GM18951 (cell line): ENCODE data around the gene HS3ST4.

Experiments
- POLR2A ChIP-seq: IDR thresholded peaks from 4 replicates; pipeline ENCODE4 v1.6.1; 2011; ENCODE audit warnings: mild to moderate bottlenecking; ENCODE audit not compliant: insufficient read length, insufficient read depth; ENCODE audit errors: extremely low read depth
- in situ Hi-C: fragments of 300-500 bp; cut with MboI; formaldehyde crosslinking; loops from one replicate; pipeline ENCODE4 v1.12.0; 2022; ENCODE audit warnings: low sequenced_read_pairs, mixed read lengths, inconsistent platforms; ENCODE audit not compliant: unreplicated experiment

Gene HS3ST4

DNA sequence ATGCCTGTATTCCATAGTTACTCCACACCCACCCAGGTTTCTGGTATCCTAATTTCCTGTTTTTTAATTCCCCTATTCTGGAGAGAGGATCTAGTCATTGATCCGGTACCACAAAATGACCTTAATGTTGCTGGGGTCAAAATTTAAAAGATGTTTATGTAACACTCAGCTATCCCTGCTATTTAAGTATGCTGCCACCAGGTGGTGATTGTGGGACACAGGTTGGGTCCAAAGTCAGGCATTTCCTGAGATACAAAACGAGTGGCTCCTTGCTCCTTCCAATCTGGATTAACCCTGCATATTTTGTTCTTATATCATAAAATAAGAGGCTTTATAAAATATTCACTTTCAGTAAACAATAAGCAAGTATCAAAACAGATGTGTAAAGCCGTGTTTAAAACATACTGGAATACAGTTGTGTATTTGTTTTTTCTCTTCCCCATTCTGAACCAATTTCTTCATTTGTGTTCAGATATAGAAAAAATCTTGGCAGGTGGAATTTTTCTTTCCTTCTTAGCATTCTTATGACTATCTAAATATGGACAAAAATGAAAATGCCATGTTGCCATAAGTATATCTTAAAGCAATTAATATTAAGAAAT is 16.3 kb downstream of the HS3ST4 start:
- no peak for TF ChIP-seq POLR2A
- in situ Hi-C loops: no loop called here

DNA sequence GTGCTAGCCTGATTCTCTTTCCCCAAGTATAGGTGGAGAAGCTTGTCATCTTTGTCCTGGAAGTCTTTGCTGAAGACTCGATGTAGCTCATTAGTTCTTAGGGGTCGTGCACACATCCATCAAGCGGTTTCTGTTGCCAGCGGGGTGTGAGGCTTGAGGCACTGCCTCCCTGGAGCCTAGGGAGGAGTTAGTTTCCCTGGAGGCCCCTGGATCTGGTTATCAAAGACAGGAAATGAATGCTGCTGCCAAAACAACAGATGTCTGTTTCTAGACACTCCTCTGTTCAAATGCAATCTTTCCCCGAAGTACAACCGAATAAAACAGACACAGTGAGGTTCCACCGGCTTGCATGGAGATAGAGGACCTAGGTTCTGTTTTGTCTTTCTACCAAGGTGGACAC is 17.5 kb downstream of the HS3ST4 start:
- in situ Hi-C loops: no loop called here
- TF ChIP-seq POLR2A: no peak

DNA sequence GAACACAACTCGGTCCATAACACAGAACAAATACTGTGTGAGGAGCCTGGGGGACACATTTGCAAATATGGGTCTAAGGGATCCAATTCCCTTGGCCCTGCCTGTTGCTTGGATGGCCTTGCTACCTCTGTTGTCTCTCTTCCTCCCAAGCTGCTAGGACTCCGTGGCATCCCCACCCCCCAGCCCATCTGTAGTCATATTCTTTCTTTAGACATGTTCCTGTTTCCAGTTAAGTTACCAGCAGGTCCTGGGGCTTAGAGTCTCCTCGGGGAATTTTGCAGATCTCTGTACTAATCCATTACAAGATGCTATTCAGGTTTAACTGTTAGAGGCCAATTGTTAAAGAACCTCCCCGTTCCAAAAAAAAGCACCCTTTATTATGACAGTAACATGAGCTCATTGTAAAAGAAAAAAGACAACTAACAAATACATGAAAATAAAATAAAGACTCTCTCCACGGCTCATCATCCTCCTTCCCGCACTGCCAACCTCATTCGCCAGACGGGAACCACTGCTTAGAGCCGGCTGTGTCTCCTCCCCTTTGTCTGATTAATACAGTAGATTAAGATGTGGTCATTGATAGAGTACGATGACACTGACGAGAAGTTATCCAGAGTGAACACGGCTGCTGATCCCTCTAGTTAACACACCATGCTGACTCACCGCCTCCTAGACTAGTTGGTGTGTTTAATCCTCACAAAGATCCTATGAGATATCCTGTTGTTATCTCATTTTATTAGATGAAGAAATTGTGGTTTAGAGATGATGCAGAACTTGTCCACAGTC is 22.2 kb downstream of the HS3ST4 start:
- no peak for TF ChIP-seq POLR2A
- in situ Hi-C loops: no loop called here

- TF ChIP-seq POLR2A: no peak
- in situ Hi-C loops: no loop called here
Observed at GRCh38 chr16:25716186-25716585, 24.4 kb downstream of the HS3ST4 start.

DNA sequence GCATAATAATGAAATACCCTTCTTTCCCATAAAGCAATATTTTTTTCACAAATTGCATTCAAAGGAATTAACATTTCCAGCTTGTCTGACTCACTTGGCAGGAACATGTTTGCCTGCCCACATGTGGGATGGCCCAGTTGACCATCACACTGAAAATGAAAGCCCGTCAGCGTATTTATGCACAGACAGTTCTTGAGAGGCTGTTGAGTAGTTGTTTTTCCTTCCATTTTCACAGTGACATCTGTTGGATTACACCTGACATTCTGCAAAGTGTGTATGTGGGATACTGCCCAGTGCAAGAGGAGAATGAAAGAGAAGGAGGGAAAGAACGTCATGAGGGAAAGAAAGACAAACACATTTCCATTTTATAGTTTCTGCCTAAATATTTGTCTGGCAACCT is 29.7 kb downstream of the HS3ST4 start:
- no peak for TF ChIP-seq POLR2A
- in situ Hi-C loops: no loop called here

- in situ Hi-C loops: no loop called here
- no peak for TF ChIP-seq POLR2A
Observed at GRCh38 chr16:25726430-25727098, 34.8 kb downstream of the HS3ST4 start.

DNA sequence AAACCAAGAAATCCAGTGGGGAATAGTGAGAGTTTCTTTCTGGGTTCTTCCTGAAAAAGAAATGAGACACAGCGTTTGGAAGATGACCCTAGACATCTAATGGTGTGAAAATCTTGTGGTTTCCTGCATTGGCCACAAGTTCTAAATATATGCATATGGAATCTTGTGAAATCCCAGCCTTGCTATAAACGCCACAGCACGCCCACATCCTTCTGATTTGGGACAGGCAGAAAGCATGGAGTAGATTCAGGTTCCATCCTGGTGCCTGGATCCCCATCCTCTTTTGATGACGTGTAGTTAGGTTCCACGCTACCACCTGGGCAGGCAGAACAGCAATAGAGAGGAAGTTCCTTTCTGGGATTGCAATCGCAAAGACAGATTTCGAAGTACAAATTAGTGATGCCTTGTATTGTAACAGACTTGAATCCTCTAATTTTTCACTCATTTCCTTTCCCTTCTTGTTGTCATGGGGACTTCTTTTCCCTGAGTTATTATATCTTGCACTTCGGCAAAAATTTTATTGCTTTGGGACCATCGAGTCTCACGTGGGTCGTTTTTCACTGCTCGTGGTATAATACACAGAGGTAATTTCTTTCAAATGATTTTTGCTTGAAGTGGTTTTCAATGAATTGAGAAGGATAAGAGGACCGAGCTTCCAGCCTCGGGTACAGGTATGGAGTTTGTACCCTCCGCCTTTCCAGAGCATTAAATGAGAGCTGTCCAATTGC is 37.6 kb downstream of the HS3ST4 start:
- in situ Hi-C loops: no loop called here
- TF ChIP-seq POLR2A: no peak

- in situ Hi-C loops: no loop called here
- TF ChIP-seq POLR2A: no peak
Observed at GRCh38 chr16:25730396-25730795, 38.6 kb downstream of the HS3ST4 start.

- TF ChIP-seq POLR2A: no peak
- in situ Hi-C loops: no loop called here
Observed at GRCh38 chr16:25734430-25735385, 42.9 kb downstream of the HS3ST4 start.

DNA sequence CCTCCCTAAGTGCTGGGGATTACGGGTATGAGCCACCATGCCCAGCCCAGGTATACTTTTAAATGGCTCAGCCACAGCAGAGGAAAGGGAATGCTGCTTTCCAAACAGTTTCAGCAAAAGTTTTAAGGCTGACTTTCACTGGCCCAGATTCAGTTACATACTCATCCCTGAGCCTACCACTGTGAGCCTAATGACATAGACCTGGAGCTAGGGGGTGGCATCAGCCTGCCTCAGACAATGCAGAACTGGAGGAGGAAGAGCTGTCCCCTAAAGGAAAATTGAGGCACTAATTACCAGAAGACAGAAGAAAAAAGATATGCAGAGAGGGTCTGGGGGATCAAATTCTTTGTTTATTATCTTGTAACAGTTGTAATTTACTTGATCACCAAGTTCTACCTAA is 43.9 kb downstream of the HS3ST4 start:
- in situ Hi-C loops: no loop called here
- no peak for TF ChIP-seq POLR2A

DNA sequence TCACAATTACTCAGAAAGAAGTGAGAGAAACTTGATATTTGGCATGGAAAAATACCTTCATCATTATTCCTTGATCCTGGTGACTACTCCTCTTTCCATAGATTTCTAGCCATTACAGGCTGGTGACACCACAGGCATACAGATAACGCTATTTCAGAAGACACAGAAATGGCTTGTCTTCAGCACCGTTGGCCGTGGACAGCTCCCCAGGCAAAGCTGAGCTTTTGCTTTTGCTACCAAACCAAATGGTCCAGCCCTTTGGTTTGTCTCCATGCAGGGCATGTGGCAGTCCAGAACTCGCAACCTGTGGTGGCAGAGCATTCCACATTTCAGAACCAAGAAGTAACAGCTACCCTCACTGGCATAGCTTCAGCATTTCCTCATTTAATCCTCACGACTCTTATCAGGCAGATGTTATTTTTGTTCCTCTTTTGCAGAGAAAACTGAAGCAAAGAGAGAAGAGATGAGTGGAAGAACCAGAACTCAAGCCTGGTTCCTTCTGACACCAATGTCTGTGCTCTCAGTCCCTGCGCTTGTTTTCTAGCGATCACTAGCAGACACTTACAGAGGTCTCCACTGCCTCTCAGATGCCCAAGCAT is 55.5 kb downstream of the HS3ST4 start:
- TF ChIP-seq POLR2A: no peak
- in situ Hi-C loops: no loop called here

GRCh38 chr16:25748092-25748654 is 56.4 kb downstream of the HS3ST4 start:
- in situ Hi-C loops: no loop called here
- no peak for TF ChIP-seq POLR2A
